Measurements from ENCODE around the gene MARK1.

MARK1 gene

DNA sequence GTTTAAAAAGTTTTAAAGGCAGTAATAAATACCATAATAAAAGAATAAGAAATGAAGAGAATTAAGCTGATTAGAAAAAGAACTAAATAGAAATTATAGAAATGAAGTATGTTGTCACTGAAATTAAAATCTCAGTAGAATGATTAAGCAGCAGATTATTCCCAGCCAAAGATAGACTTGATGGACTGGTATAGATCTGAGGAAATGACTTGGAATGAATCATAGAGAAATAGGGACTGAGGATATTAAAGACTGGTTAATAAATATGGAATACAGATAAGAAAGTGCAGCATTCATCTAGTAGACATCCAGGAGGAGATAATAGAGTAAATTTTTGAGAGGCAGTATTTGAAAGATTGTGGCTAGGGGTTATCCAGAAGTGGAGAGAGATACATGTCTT, 28.7 kb downstream of the MARK1 start:
- Histone ChIP-seq H3K36me3 (replicated peaks; ENCODE audit: insufficient read depth, low read length) (no peaks in the 10 kb centered on the region), H4K20me1 (ENCODE audit: insufficient read depth, low read length) (no peaks in the 10 kb centered on the region), H3K4me2 (ENCODE audit: low read depth, low read length) (no peak overlapping the region), H3F3A (ENCODE audit: insufficient read depth, low read length) (no peaks in the 10 kb centered on the region), H3K4me1 (ENCODE audit: low read length) (no peaks in the 10 kb centered on the region), H3K27ac (ENCODE audit: low read length) (no peak overlapping the region), H3K9me2 (replicated peaks; ENCODE audit: insufficient read depth, low read length) (no peaks in the 10 kb centered on the region), H3K9me3 (replicated peaks; ENCODE audit: insufficient read depth, low read length) (no peaks in the 10 kb centered on the region), H3K79me2 (ENCODE audit: low read length) (no peaks in the 10 kb centered on the region), H2AFZ (ENCODE audit: low read length) (no peak overlapping the region), H3K9ac (ENCODE audit: low read length) (no peak overlapping the region), H3K4me3 (ENCODE audit: low read length) (no peak overlapping the region), H3K27me3 (replicated peaks; ENCODE audit: insufficient read depth, low read length) (no peaks in the 10 kb centered on the region)
- TF ChIP-seq EZH2phosphoT487 (IDR thresholded peaks at IDR 0.05; ENCODE audit: low read length) (no peak), EZH2 (optimal IDR thresholded peaks at IDR 0.05; ENCODE audit: low read depth, low read length) (no peak)
- TF ChIP-seq, protein P1, sequence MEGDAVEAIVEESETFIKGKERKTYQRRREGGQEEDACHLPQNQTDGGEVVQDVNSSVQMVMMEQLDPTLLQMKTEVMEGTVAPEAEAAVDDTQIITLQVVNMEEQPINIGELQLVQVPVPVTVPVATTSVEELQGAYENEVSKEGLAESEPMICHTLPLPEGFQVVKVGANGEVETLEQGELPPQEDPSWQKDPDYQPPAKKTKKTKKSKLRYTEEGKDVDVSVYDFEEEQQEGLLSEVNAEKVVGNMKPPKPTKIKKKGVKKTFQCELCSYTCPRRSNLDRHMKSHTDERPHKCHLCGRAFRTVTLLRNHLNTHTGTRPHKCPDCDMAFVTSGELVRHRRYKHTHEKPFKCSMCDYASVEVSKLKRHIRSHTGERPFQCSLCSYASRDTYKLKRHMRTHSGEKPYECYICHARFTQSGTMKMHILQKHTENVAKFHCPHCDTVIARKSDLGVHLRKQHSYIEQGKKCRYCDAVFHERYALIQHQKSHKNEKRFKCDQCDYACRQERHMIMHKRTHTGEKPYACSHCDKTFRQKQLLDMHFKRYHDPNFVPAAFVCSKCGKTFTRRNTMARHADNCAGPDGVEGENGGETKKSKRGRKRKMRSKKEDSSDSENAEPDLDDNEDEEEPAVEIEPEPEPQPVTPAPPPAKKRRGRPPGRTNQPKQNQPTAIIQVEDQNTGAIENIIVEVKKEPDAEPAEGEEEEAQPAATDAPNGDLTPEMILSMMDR (IDR thresholded peaks at IDR 0.05; ENCODE audit: low read length): no peak
- no peak for DNase-seq

DNA sequence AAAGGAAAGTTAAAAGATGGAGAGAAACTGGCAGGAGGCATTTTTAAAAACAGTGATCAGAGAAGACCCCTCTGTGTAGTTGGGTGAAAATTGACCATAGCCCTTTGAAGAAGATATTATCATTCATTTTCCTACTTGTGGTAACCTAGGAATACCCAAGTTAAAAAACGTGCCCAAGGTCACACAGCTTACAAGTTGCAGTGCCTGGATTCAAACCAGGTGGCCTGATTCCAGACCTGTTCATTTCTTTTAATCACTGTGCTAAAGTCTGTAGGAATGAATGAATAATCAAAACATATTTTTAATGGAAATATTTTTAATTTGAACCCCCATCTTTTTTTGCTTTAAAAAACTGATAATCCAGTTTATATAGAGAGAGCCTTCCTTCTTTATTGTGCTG, 35.6 kb downstream of the MARK1 start:
- Histone ChIP-seq H3K4me3 (ENCODE audit: low read length) (no peak overlapping the region), H3K4me2 (ENCODE audit: low read depth, low read length) (no peak overlapping the region), H3K27me3 (replicated peaks; ENCODE audit: insufficient read depth, low read length) (no peaks in the 10 kb centered on the region), H3K79me2 (ENCODE audit: low read length) (no peaks in the 10 kb centered on the region), H3K27ac (ENCODE audit: low read length) (no peak overlapping the region), H3K9me3 (replicated peaks; ENCODE audit: insufficient read depth, low read length) (no peaks in the 10 kb centered on the region), H3K9ac (ENCODE audit: low read length) (no peak overlapping the region), H3K4me1 (ENCODE audit: low read length) (no peaks in the 10 kb centered on the region), H3K36me3 (replicated peaks; ENCODE audit: insufficient read depth, low read length) (no peaks in the 10 kb centered on the region), H4K20me1 (ENCODE audit: insufficient read depth, low read length) (no peaks in the 10 kb centered on the region), H3K9me2 (replicated peaks; ENCODE audit: insufficient read depth, low read length) (no peaks in the 10 kb centered on the region), H2AFZ (ENCODE audit: low read length) (no peak overlapping the region), H3F3A (ENCODE audit: insufficient read depth, low read length) (no peaks in the 10 kb centered on the region)
- no peak for DNase-seq
- TF ChIP-seq EZH2phosphoT487 (IDR thresholded peaks at IDR 0.05; ENCODE audit: low read length) (no peak), EZH2 (optimal IDR thresholded peaks at IDR 0.05; ENCODE audit: low read depth, low read length) (no peak)
- TF ChIP-seq, protein P1 (IDR thresholded peaks at IDR 0.05; ENCODE audit: low read length): no peak

DNA sequence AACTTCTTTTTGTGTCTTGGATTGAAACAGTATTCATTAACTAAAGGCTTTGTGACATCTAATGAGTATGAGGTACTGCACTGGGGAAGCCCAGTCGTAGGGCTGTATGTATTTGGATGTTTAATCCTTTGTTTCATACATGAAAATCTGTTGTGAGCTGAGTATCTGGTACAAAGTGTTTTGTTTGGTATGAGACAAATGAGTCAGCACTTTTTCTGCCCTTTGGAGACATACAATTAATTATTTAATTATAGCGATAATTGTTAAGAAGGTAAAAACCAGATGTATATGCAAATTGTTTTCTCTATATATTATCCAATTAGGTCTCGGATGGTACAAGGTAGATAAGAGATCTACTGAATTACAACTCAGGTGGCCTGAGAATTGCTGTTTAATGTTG, 36.3 kb downstream of the MARK1 start:
- DNase-seq: no peak
- H2AFZ ChIP-seq (ENCODE audit: low read length): no peak overlapping the region
- H3K9me3 ChIP-seq (replicated peaks; ENCODE audit: insufficient read depth, low read length): no peaks in the 10 kb centered on the region
- no peaks in the 10 kb centered on the region for H3F3A ChIP-seq (ENCODE audit: insufficient read depth, low read length)
- no peak overlapping the region for H3K9ac ChIP-seq (ENCODE audit: low read length)
- no peaks in the 10 kb centered on the region for H3K36me3 ChIP-seq (replicated peaks; ENCODE audit: insufficient read depth, low read length)
- no peak for TF ChIP-seq EZH2phosphoT487 (IDR thresholded peaks at IDR 0.05; ENCODE audit: low read length)
- TF ChIP-seq, protein P1 (IDR thresholded peaks at IDR 0.05; ENCODE audit: low read length): no peak
- TF ChIP-seq EZH2 (optimal IDR thresholded peaks at IDR 0.05; ENCODE audit: low read depth, low read length): no peak
- H3K9me2 ChIP-seq (replicated peaks; ENCODE audit: insufficient read depth, low read length): no peaks in the 10 kb centered on the region
- H3K27me3 ChIP-seq (replicated peaks; ENCODE audit: insufficient read depth, low read length): no peaks in the 10 kb centered on the region
- no peak overlapping the region for H3K4me2 ChIP-seq (ENCODE audit: low read depth, low read length)
- H3K27ac ChIP-seq (ENCODE audit: low read length): no peak overlapping the region
- H3K4me1 ChIP-seq (ENCODE audit: low read length): no peaks in the 10 kb centered on the region
- no peak overlapping the region for H3K4me3 ChIP-seq (ENCODE audit: low read length)
- no peaks in the 10 kb centered on the region for H3K79me2 ChIP-seq (ENCODE audit: low read length)
- no peaks in the 10 kb centered on the region for H4K20me1 ChIP-seq (ENCODE audit: insufficient read depth, low read length)
